Large intestine (tissue), 3 donors: Measurements from ENCODE around the gene ELOVL5. TPM values are rescaled to one million over a fixed set of nuclear protein-coding genes. Genes with fewer than 3 reads are reported as not detected.
"Not testable (repeated sequence)": the region's sequence is repeated elsewhere in the genome, so short reads cannot be mapped to it uniquely, and the experiment has no call there.

Source experiments
- DNase-seq, 2 donors: peaks; one replicate each; pipeline versions ENCODE4 v3.0.0 to v3.0.0-alpha.2; 2013
- H3K27ac ChIP-seq: one replicate; pipeline ENCODE4 v1.5.1; 2013; ENCODE audit warnings: low read length
- H3K27me3 ChIP-seq: 2 replicates; pipeline ENCODE4 v1.6.1; 2013; ENCODE audit warnings: low read length; ENCODE audit not compliant: control insufficient read depth, insufficient read depth
- H3K36me3 ChIP-seq: 2 replicates; pipeline ENCODE4 v1.6.1; 2013; ENCODE audit warnings: low read length; ENCODE audit not compliant: control insufficient read depth, insufficient read depth
- H3K4me1 ChIP-seq: one replicate; pipeline ENCODE4 v1.6.1; 2013; ENCODE audit warnings: low read length; ENCODE audit not compliant: control insufficient read depth, insufficient read depth
- H3K4me3 ChIP-seq: one replicate; pipeline ENCODE4 v1.5.1; 2013; ENCODE audit warnings: low read length
- H3K9me3 ChIP-seq: one replicate; pipeline ENCODE4 v1.6.1; 2013; ENCODE audit warnings: mild to moderate bottlenecking, low read depth, low read length, moderate library complexity; ENCODE audit not compliant: control insufficient read depth
- WGBS: methylation state at CpG from one replicate; pipeline ENCODE4 v1.1.5; 2013; ENCODE audit warnings: low lambda C conversion rate; ENCODE audit not compliant: insufficient coverage; 5-methylcytosine and 5-hydroxymethylcytosine counted together
- polyA plus RNA-seq: library from polyadenylated mRNA; unstranded; fragments of 120-200 nt; gene quantifications from one replicate; pipeline ENCODE4 v1.2.1, GENCODE V29; 2013

Gene ELOVL5
- polyA plus RNA-seq, 1 donor = 40.1 TPM

DNA sequence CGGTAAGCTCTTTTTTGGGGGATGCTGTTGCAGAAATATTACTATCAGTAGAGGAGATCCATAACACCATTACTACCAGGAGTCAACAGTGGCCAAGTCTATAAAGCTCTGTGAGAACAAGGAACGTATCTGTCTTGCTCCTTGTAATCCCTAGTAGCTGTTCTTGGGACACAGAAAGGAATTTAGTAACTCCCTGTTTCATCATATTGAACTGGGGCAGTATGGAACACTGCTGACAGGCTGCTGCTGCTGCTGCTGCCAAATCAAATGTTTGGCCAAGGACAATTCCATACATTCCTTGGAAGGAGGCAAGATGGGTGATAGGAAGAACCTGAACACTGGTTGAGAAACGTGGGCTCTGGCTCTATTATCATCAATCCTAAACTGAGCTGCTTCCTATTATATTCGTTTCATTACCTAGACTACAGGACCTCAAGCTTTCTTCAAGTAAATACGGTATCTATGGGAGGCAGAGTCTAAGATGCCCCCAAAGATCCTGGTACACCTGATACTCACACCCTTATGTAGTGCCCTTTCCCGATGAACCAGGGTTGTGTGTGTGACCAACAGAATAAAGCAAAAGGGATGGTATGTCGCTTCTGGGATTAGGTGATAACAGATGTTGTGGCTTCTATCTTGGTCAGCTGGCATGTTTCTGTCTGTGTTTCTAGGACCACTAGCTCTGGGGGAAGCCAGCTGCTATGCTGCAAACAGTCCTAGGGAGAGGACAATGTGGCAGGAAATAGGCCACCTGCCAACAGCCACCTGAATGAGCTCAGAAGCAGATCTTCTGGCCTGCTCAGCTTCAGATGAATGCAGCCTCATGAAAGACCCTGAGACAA is 39.5 kb downstream of the ELOVL5 start:
- peaks cover 3% of the 10 kb centered on the region for H3K4me1 ChIP-seq
- no peak overlapping the region for H3K4me3 ChIP-seq
- H3K36me3 ChIP-seq = no peaks in the 10 kb centered on the region
- peaks cover 4% of the 10 kb centered on the region for H3K9me3 ChIP-seq
- no peak overlapping the region for H3K27ac ChIP-seq
- H3K27me3 ChIP-seq = no peaks in the 10 kb centered on the region
- WGBS = no CpG with 5 or more reads among the region's 7 CpGs
- DNase-seq = no peak

DNA sequence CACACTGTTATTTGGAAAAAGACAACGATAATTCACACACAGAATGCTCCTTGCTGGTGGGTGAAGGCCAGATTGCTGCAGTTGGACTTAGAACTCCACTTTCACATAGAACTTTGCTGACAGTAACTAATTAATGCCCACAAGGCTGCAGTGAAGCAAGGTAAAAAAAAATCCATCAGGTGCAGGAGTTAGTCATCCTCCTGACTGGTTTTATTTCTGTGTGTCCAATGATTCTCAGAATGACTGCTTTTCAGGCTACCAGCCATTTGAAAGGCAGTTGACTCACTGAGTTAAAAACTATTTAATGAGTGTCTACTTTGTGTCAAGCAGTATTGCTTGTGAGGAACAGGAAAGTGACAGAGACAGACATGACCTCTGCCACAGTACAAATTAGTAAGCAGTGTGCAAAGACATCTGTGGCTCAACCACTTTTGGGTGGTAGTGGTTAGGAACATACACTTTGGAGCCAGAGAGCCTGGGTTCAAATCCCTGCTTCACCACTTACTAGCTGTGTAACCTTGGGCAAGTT is 41.9 kb downstream of the ELOVL5 start:
- WGBS = 33% methylated on average over 1 of the region's 1 CpG
- H3K4me1 ChIP-seq = peaks cover 3% of the 10 kb centered on the region

DNA sequence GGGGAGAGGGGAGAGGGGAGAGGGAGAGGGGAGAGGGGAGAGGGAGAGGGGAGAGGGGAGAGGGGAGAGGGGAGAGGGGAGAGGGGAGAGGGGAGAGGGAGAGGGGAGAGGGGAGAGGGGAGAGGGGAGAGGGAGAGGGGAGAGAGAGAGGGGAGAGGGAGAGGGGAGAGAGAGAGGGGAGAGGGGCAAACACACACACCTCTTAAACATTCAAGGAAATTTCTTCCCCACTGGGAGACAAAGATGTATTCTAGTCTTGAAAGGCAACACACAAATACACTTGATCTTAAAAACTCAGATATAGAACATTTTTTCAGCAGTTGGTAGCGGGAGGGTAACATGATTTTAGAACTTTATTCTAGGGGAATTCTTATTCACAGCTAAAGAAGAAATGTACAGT is 42.5 kb downstream of the ELOVL5 start:
- H3K36me3 ChIP-seq, DNase-seq, H3K9me3 ChIP-seq, H3K4me1 ChIP-seq, H3K4me3 ChIP-seq, H3K27me3 ChIP-seq: not testable (repeated sequence)
- WGBS = 50% methylated on average over 1 of the region's 1 CpG
- H3K27ac ChIP-seq = peak overlapping the region; percentile 77

More for the DNA sequence above, 41.9 kb downstream of the ELOVL5 start:
- no peaks in the 10 kb centered on the region for H3K27me3 ChIP-seq
- DNase-seq = peak; percentile 83 to 91
- H3K27ac ChIP-seq = peak overlapping the region; percentile 77
- H3K4me3 ChIP-seq = no peak overlapping the region
- peaks cover 4% of the 10 kb centered on the region for H3K9me3 ChIP-seq
- no peaks in the 10 kb centered on the region for H3K36me3 ChIP-seq

DNA sequence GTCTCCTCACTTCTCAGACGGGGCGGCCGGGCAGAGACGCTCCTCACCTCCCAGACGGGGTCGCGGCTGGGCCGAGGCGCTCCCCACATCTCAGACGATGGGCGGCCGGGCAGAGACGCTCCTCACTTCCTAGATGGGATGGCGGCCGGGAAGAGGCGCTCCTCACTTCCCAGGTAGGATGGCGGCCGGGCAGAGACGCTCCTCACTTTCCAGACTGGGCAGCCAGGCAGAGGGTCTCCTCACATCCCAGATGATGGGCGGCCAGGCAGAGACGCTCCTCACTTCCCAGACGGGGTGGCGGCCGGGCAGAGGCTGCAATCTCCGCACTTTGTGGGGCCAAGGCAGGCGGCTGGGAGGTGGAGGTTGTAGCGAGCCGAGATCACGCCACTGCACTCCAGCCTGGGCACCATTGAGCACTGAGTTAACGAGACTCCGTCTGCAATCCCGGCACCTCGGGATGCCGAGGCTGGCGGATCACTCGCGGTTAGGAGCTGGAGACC is 43.2 kb downstream of the ELOVL5 start:
- H3K9me3 ChIP-seq, H3K4me1 ChIP-seq, H3K36me3 ChIP-seq, H3K4me3 ChIP-seq, DNase-seq, H3K27ac ChIP-seq, H3K27me3 ChIP-seq: not testable (repeated sequence)
- WGBS = no CpG with 5 or more reads among the region's 37 CpGs

DNA sequence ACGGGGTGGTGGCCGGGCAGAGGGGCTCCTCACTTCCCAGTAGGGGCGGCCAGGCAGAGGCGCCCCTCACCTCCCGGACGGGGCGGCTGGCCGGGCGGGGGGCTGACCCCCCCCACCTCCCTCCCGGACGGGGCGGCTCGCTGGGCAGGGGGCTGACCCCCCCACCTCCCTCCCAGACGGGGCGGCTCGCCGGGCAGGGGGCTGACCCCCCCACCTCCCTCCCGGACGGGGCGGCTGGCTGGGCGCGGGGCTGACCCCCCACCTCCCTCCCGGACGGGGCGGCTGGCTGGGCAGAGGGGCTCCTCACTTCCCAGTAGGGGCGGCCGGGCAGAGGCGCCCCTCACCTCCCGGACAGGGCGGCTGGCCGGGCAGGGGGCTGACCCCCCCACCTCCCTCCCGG is 43.8 kb downstream of the ELOVL5 start:
- H3K9me3 ChIP-seq, DNase-seq, H3K27ac ChIP-seq, H3K27me3 ChIP-seq, H3K4me3 ChIP-seq, H3K36me3 ChIP-seq: not testable (repeated sequence)
- peaks cover 13% of the 10 kb centered on the region for H3K4me1 ChIP-seq
- WGBS = no CpG with 5 or more reads among the region's 32 CpGs

DNA sequence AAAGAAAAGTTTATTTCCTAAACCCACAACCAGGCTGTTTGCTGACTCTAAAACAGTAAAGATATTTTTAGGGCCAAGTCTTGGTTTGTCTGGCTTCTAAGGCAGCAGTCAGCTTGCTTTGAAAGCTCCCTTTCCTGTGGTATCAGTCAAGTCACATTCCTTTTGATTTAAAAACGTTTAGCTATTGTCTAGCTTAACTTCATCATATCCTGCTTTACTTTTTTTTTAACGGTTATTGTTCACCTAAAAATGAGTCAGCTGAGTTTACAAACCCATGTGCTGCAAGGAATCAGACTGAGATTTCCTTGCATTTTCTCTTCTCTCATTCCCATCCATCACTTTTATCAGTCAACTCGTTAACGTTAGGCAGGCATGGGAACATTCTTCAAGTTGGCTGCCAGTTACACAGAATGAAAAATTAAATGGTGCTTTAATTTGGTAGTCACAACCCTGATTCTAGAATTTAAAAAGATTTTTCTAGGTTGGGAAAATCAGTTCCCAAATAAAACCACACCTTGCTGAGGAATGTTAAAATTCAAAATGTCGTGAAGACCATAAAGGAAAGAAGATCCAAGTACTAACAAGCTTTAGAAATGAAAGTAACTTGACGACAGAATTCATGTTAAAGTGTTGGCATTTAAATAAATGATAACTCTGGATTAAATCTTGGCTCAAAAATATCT is 45.9 kb downstream of the ELOVL5 start:
- peaks cover 4% of the 10 kb centered on the region for H3K9me3 ChIP-seq
- no peaks in the 10 kb centered on the region for H3K36me3 ChIP-seq
- WGBS = 67% methylated on average over 1 of the region's 6 CpGs
- H3K4me3 ChIP-seq = no peak overlapping the region
- H3K27me3 ChIP-seq = no peaks in the 10 kb centered on the region
- H3K27ac ChIP-seq = no peak overlapping the region
- peaks cover 13% of the 10 kb centered on the region for H3K4me1 ChIP-seq
- DNase-seq = no peak

DNA sequence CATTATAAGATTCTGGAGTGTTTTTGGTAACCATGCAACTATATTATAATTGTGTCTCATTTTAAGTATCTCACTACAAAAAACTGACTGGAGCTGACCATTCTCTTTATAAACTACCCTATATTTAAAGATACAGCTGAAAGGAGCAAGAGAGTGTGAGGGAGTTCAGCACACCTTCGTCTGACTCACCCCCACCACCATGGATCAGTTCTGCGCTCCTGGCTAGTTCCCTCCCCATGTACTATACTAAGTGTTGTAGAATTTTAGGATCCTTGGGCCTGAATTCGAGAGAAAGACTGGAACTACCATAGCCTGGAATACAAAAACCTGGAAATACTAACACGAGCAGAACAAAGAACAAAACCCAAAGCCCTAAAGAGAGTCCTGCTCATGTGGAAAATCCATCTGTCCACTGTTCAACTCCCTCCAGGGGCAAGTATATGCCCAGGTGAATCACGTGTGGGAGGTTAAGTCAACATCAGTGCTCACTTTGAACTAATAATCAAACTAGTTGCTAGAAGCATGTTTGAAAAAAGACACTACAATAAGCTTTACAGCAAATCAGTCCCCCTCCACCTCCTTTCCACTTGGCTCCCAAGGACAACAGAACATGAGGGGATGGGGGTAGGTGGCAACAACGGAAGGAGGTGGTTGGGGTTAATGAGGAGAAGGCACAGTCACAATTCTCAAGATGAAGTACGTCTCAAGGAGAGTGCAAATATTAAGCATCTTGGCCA is 46.8 kb downstream of the ELOVL5 start:
- DNase-seq = no peak
- no peak overlapping the region for H3K4me3 ChIP-seq
- H3K27me3 ChIP-seq = no peaks in the 10 kb centered on the region
- WGBS = 100% methylated on average over 1 of the region's 7 CpGs
- no peak overlapping the region for H3K27ac ChIP-seq
- H3K36me3 ChIP-seq = no peaks in the 10 kb centered on the region
- peaks cover 11% of the 10 kb centered on the region for H3K4me1 ChIP-seq
- H3K9me3 ChIP-seq = peaks cover 4% of the 10 kb centered on the region

DNA sequence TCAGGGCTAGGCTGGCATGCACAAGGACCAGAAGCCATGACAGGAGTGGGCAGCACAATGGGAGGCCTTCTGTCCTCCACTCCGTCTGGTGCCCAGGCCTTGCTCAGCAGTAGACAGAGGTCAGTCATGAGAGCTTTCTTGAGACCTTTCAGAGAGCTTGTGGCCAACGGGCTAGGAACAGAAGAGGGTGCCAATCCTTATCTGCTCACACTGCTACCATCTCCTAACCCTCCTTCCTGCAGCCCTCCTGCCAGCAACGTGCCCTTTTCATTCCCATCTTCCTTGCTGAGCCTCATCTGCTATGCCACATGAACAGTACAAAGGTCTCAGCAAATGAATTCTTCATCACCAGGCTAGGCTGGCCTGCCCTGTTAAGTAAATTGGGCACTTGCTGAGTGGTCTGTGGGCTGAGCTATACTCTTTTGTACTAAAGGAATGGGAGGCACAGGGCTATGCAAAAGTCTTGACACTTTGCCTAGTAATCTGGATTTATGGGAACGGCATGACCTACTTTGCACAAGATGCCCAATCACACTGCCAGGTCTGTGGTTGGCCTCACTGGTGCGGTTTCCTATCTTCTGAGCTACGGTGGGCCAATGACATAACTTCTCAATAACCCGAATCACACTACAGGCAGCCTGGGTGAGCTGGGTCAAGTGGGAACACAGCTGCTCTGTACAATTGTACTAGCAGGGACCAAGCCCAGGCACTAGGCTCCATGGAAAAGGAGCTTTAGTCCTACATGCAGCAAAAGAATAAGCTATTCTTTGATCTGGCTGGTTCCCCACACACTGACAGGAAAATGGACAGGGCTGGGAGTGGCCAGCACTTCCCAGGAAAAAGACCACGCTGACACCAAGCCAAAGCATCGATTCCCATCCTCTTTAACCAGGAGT is 47.8 kb downstream of the ELOVL5 start:
- H3K4me1 ChIP-seq = peaks cover 10% of the 10 kb centered on the region
- DNase-seq = peak in 1 of 2 donors; percentile 33
- whole genome bisulfite sequencing = no CpG with 5 or more reads among the region's 9 CpGs

DNA sequence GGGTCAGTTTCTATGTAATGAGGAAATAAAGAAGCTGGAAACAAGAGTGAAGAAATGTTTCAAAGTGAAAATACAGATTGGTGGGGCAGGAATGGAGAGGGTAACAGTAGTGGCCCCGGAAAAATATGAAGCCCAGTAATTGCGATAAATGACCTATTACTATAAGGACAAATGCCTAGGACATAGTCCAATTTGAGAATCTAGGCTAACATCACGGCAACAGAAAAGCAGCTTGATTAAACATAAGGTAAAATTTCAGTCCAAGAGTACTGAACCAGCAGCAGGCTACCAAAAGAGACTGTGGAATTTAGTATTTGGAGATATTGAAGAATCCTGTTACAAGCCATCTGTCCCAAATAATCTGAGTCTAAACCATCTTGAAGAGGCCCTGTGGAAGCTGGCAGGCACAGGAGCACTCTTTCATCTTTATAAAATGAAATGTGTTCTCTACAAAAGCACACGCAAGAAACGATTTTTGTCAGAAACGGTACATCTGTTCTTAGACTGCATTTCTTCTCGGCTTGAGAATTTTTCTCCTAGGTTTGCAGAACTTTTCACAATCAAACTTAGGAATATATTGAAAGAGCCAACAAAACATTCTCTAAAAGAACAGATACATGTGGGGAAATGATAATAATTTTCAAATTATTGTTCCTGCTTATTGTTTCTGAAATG is 49.3 kb downstream of the ELOVL5 start:
- Histone ChIP-seq H3K4me1 (peaks cover 10% of the 10 kb centered on the region), H3K27ac (no peak overlapping the region)
- 76% methylated on average over 2 of the region's 7 CpGs for WGBS

More for the DNA sequence above, 47.8 kb downstream of the ELOVL5 start:
- Histone ChIP-seq H3K27me3 (no peaks in the 10 kb centered on the region), H3K9me3 (peaks cover 4% of the 10 kb centered on the region), H3K27ac (no peak overlapping the region), H3K4me3 (no peak overlapping the region), H3K36me3 (no peaks in the 10 kb centered on the region)

More for the DNA sequence above, 49.3 kb downstream of the ELOVL5 start:
- Histone ChIP-seq H3K4me3 (no peak overlapping the region), H3K36me3 (no peaks in the 10 kb centered on the region), H3K27me3 (no peaks in the 10 kb centered on the region), H3K9me3 (no peaks in the 10 kb centered on the region)
- DNase-seq = no peak
